ENCODE measurements around the gene SLC2A9. TPM values are rescaled to one million over a fixed set of nuclear protein-coding genes. Genes with fewer than 3 reads are reported as not detected.

SLC2A9 gene
- total and polyA plus RNA-seq, 2 of the 4 experiments (the other 2 are of a cell fraction) = 0.72 to 2.1 TPM

- H3K27me3 ChIP-seq (ENCODE audit: control insufficient read depth, insufficient read depth, low read length) = no peaks in the 10 kb centered on the region
- no peak overlapping the region for H4K5ac ChIP-seq (ENCODE audit: low read depth, low read length)
- intact Hi-C loops (cut with micrococcal nuclease) = no loop called here
- CTCF ChIA-PET = no interaction called here
- POLR2A ChIA-PET (ENCODE audit: unreplicated experiment) = no interaction called here
- H3K4me3 ChIP-seq (ENCODE audit: insufficient read depth, low read depth, low read length) = no peak overlapping the region
- no peak overlapping the region for H2BK20ac ChIP-seq (ENCODE audit: low read depth, low read length)
- ATAC-seq (ENCODE audit: low read depth) (no peak), DNase-seq (no peak)
- H3K9me3 ChIP-seq (ENCODE audit: control insufficient read depth, insufficient read depth, low read length) = no peaks in the 10 kb centered on the region
- no peaks in the 10 kb centered on the region for H3K79me1 ChIP-seq (ENCODE audit: low read depth in 1 of 2, low read length in 2 of 2)
- no peak for TF ChIP-seq CEBPB (IDR thresholded peaks at IDR 0.05; ENCODE audit: low read depth, low read length)
- TF ChIP-seq MAFK (IDR thresholded peaks at IDR 0.05; ENCODE audit: low read depth, low read length) = no peak
- no peak for TF ChIP-seq CTCF (conservative IDR thresholded peaks at IDR 0.05; ENCODE audit: low read depth, low read length)
- TF ChIP-seq MXI1 (IDR thresholded peaks at IDR 0.05; ENCODE audit: borderline replicate concordance, low read depth, low read length) = no peak
- TF ChIP-seq ELK1 (IDR thresholded peaks at IDR 0.05; ENCODE audit: borderline replicate concordance, low read depth, low read length) = no peak
- TF ChIP-seq RAD21 (IDR thresholded peaks at IDR 0.05; ENCODE audit: low read length) = no peak
- TF ChIP-seq MAZ (IDR thresholded peaks at IDR 0.05; ENCODE audit: borderline replicate concordance, low read depth, low read length) = no peak
- TF ChIP-seq RCOR1 (IDR thresholded peaks at IDR 0.05; ENCODE audit: insufficient replicate concordance, low read length) = no peak
- no peak for TF ChIP-seq FOS (IDR thresholded peaks at IDR 0.05; ENCODE audit: low read depth, low read length)
- no peak for TF ChIP-seq USF2 (IDR thresholded peaks at IDR 0.05; ENCODE audit: low read depth, low read length)
- TF ChIP-seq POLR2A (IDR thresholded peaks at IDR 0.05; ENCODE audit: low read depth, low read length) = no peak
- TF ChIP-seq RFX5 (IDR thresholded peaks at IDR 0.05; ENCODE audit: low read depth, low read length) = no peak
- TF ChIP-seq BHLHE40 (IDR thresholded peaks at IDR 0.05; ENCODE audit: low read depth, low read length) = no peak
- no peak for TF ChIP-seq NFE2L2 (IDR thresholded peaks at IDR 0.05; ENCODE audit: low read depth, low read length)
- H3K23ac ChIP-seq (ENCODE audit: low read depth, low read length) = no peak overlapping the region
- no peak overlapping the region for H3K14ac ChIP-seq (replicated peaks; ENCODE audit: low read depth, low read length)
- no peak overlapping the region for H4K91ac ChIP-seq (ENCODE audit: insufficient read depth, low read depth, low read length)
- no peak overlapping the region for H3K9ac ChIP-seq (ENCODE audit: low read depth, low read length)
- H3K18ac ChIP-seq (ENCODE audit: low read depth, low read length) = no peak overlapping the region
- H3K9me1 ChIP-seq (ENCODE audit: insufficient read depth, low read length) = no peaks in the 10 kb centered on the region
- no peak overlapping the region for H2BK120ac ChIP-seq (ENCODE audit: low read depth, low read length)
- no peak overlapping the region for H3K4me2 ChIP-seq (ENCODE audit: low read depth, low read length)
- H2AK9ac ChIP-seq (replicated peaks; ENCODE audit: low read depth, low read length, poor library complexity) = no peak overlapping the region
- dilution Hi-C loops (cut with HindIII; ENCODE audit: low sequenced_read_pairs, unreplicated experiment) = no loop called here
- no peak overlapping the region for H2AFZ ChIP-seq (replicated peaks; ENCODE audit: low read length, poor library complexity)
- H2BK5ac ChIP-seq (ENCODE audit: low read depth, low read length, poor library complexity, severe bottlenecking) = no peak overlapping the region
- no peak overlapping the region for H3K56ac ChIP-seq (ENCODE audit: extremely low read depth, insufficient read depth, low read length)
- H4K8ac ChIP-seq (ENCODE audit: low read depth in 2 of 2, low read length in 2 of 2) = no peak overlapping the region
- in situ Hi-C loops (cut with MboI; ENCODE audit: low sequenced_read_pairs) = no loop called here
- no peaks in the 10 kb centered on the region for H3K36me3 ChIP-seq (ENCODE audit: control insufficient read depth, insufficient read depth, low read length)
- no peak overlapping the region for H2AK5ac ChIP-seq (ENCODE audit: low read depth, low read length)
- no TSS peak for BruUV-seq (replicated peaks)
- H3K4ac ChIP-seq (ENCODE audit: low read depth, low read length) = no peak overlapping the region
- no peak overlapping the region for H2BK15ac ChIP-seq (ENCODE audit: low read depth, low read length)
- no peak overlapping the region for H3K27ac ChIP-seq (ENCODE audit: insufficient read depth, low read length)
- 63% methylated on average over 6 of the region's 11 CpGs; no CpG with 5 or more reads in 1 of the 2 experiments for WGBS, 2 experiments (ENCODE audit: extremely low coverage in 2 of 2, insufficient read length in 1 of 2)
- no peaks in the 10 kb centered on the region for H3K4me1 ChIP-seq (ENCODE audit: control insufficient read depth, insufficient read depth, low read length)
- H4K20me1 ChIP-seq (ENCODE audit: insufficient read depth, low read length) = no peaks in the 10 kb centered on the region
These were observed 30.3 kb upstream of the SLC2A9 start for GRCh38 chr4:10051517-10052135.
